Mammary epithelial cell (primary cell): ENCODE results near the gene PPP1R7.

ENCODE experiments used
- CTCF ChIP-seq, 2 donors: IDR thresholded peaks in 1 of 2; conservative IDR thresholded peaks in 1 of 2; 2 replicates each; pipeline ENCODE4 v1.5.1; 2011 to 2012; ENCODE audit warnings: inconsistent platforms in 2 of 2, low read length in 2 of 2, mild to moderate bottlenecking in 2 of 2, control low read depth in 1 of 2, low read depth in 1 of 2; ENCODE audit not compliant: insufficient read depth in 1 of 2; ENCODE audit errors: extremely low read depth in 1 of 2
- EZH2 ChIP-seq: IDR thresholded peaks from 2 replicates; pipeline ENCODE4 v1.6.1; 2012; ENCODE audit warnings: low read length, inconsistent platforms, borderline replicate concordance

DNA sequence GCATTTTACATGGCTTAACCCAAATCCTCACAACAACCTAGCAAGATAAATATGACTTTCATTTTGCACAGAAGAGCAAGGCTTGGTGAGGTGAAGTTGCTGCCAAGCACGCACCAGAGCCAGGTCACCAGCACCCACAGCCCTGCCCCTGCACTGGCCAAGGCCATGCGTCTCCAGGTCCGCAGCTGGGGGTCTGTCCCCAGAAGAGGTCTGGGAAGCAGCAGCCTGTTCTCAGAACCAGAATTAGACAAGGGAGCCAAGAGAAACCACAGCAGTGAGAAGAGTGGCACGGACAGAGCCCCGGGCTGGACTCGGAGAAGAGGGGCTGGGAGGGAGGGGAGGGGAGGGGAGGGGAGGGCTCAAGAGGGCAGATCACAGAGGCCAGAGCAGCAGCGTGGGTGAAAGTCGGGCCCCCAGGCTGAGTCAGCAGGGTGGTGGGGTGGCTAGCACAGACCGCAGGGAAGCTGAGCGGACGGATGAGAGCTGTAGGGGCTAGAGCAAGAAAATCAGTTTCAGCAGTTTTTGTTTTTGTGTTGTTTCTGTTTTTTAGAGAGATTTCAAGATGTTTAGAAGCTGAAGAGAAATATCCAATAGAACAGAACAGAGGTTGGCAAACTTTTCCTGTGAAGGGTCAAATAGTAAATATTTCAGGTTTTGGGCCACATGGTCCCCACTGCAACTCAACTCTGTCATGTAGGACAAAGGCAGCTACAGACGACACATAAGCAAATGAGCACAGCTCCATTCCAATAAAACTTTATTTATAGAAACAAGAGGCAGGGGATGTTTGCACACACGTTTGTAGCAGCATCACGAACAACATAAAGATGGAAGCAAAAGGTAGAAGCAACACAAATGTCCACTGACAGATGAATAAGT lies 40.8 kb upstream of the PPP1R7 start:
- TF ChIP-seq CTCF (conservative IDR thresholded peaks at IDR 0.05 in 1 of 2, IDR thresholded peaks at IDR 0.05 in 1 of 2; ENCODE audit: extremely low read depth in 1 of 2, insufficient read depth in 1 of 2, low read depth in 1 of 2, low read length in 2 of 2) (no peak), EZH2 (no peak)
